OCI-LY7 (cell line): Measurements from ENCODE around the gene TIMM23. TPM values are rescaled to one million over a fixed set of nuclear protein-coding genes. Genes with fewer than 3 reads are reported as not detected.

Source experiments
- BruUV-seq: library from RNA; stranded (reverse); fragments of 400-500 nt; replicated peaks from 2 replicates; lab custom pipeline; 2021; lab: Mats Ljungman, UMichigan
- CTCF ChIA-PET: fragments of 300-600 bp; sonication (Branson Sonifier 250); formaldehyde crosslinking; loops from one replicate; lab custom pipeline; 2022; ENCODE audit warnings: antibody characterized with exemption; ENCODE audit not compliant: unreplicated experiment; lab: Charles Lee
- POLR2A ChIA-PET: fragments of 300-600 bp; sonication (Branson Sonifier 250); formaldehyde crosslinking; loops from one replicate; lab custom pipeline; 2022; ENCODE audit warnings: antibody characterized with exemption; lab: Charles Lee
- DNase-seq: peaks from one replicate; pipeline ENCODE4 v3.0.0-alpha.2; 2015; ENCODE audit warnings: low spot score
- H2AFZ ChIP-seq: fragments of 200-600 bp; sonication (generic), shearing (Covaris generic); 2 replicates; pipeline ENCODE4 v1.6.1; 2014; ENCODE audit warnings: mild to moderate bottlenecking, antibody characterized with exemption, low read length, moderate library complexity
- H3K27ac ChIP-seq: fragments of 200-600 bp; sonication (generic); 2 replicates; pipeline ENCODE4 v1.5.1; 2014; ENCODE audit warnings: mixed run types, low read depth, mild to moderate bottlenecking, moderate library complexity, low read length, inconsistent platforms; ENCODE audit not compliant: poor library complexity, severe bottlenecking
- H3K36me3 ChIP-seq: fragments of 200-600 bp; sonication (generic); 2 replicates; pipeline ENCODE4 v1.6.1; 2014; ENCODE audit warnings: mild to moderate bottlenecking, antibody characterized with exemption, low read length, moderate library complexity, mixed read lengths; ENCODE audit not compliant: insufficient read depth
- H3K4me1 ChIP-seq: fragments of 200-600 bp; sonication (generic); 2 replicates; pipeline ENCODE4 v1.5.1; 2014; ENCODE audit warnings: mild to moderate bottlenecking, low read length; ENCODE audit not compliant: insufficient read depth, poor library complexity, severe bottlenecking
- H3K4me2 ChIP-seq: fragments of 200-600 bp; sonication (generic); 2 replicates; pipeline ENCODE4 v1.6.1; 2014; ENCODE audit warnings: mild to moderate bottlenecking, low read length
- H3K4me3 ChIP-seq: fragments of 200-600 bp; sonication (generic); 2 replicates; pipeline ENCODE4 v1.5.1; 2014; ENCODE audit warnings: mild to moderate bottlenecking, low read depth, low read length; ENCODE audit not compliant: poor library complexity, severe bottlenecking
- H3K79me2 ChIP-seq: fragments of 200-600 bp; sonication (generic); 2 replicates; pipeline ENCODE4 v1.6.1; 2016; ENCODE audit warnings: low read depth, mild to moderate bottlenecking, low read length, moderate library complexity, mixed read lengths; ENCODE audit not compliant: insufficient read depth
- H3K9me2 ChIP-seq: fragments of 200-600 bp; sonication (generic); 2 replicates; pipeline ENCODE4 v1.6.1; 2016; ENCODE audit warnings: mild to moderate bottlenecking, low read length, mixed read lengths; ENCODE audit not compliant: insufficient read depth
- H3K9me3 ChIP-seq: fragments of 200-600 bp; sonication (generic); 2 replicates; pipeline ENCODE4 v1.6.1; 2014; ENCODE audit warnings: mild to moderate bottlenecking, mixed run types, low read length, mixed read lengths
- H4K20me1 ChIP-seq: fragments of 200-600 bp; sonication (generic); 2 replicates; pipeline ENCODE4 v1.6.1; 2014; ENCODE audit warnings: mild to moderate bottlenecking, antibody characterized with exemption, low read length, moderate library complexity, mixed read lengths; ENCODE audit not compliant: insufficient read depth
- EZH2phosphoT487 ChIP-seq: fragments of 200-600 bp; sonication (generic); IDR thresholded peaks from 2 replicates; pipeline ENCODE4 v1.6.1; 2018; ENCODE audit warnings: low read depth, borderline replicate concordance, mild to moderate bottlenecking, mixed run types, antibody characterized with exemption, low read length, moderate library complexity, mixed read lengths
- intact Hi-C: fragments of 100-400 bp; cut with micrococcal nuclease; formaldehyde crosslinking; loops from one replicate; pipeline ENCODE4 v1.10.0; 2022; ENCODE audit not compliant: unreplicated experiment
- total RNA-seq, 2 experiments: library from RNA; depleted of rRNA in 1 of 2; stranded (reverse); fragments of >200 nt in 1 of 2; shearing (Covaris generic) in 1 of 2; gene quantifications; 2 replicates each; pipeline ENCODE4 v1.2.3, GENCODE V29; 2014 to 2022
- TF ChIP-seq, protein P1 (sequence below): fragments of 200-600 bp; sonication (generic); conservative IDR thresholded peaks from 2 replicates; pipeline ENCODE4 v1.5.1; 2014; ENCODE audit warnings: mild to moderate bottlenecking, antibody characterized with exemption, low read length, moderate library complexity, mixed read lengths

TIMM23 gene
- total RNA-seq, 2 experiments from 2014 or later, result 50.5 to 59.1 TPM

DNA sequence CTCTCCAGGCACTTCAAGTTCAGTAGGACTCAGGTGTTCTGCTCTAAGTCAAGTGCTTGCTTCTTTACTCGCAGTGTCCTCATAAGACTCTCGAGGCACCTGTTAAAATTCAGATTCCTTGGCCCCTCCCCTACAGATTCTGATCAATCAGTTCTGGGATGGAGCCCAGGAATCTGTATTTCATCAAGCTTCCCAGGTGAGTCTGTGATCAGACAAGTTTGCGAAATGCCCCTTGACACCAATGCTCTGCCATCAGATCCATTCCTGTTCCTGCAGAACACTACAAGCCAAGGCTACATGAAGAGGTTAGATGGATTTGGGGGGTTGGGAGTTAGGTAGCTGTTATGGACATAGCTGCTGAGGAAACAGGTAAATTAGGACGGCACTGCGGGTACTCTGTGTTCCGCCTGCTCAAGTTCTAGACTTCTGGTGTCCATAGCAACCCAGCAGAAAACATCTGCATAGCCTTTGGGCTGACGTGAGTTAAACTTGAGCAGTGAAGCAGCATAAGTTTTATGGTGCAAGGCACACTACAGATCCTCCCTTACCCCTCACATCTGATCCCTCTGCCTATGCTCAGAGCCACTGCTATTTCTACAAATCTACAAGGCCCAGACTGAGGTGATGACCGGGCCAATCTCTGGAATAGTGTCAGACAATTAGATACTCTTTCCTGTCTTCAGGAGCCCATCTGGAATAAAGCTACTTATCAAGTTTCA, 65.0 kb downstream of the TIMM23 start:
- TF ChIP-seq, protein P1, sequence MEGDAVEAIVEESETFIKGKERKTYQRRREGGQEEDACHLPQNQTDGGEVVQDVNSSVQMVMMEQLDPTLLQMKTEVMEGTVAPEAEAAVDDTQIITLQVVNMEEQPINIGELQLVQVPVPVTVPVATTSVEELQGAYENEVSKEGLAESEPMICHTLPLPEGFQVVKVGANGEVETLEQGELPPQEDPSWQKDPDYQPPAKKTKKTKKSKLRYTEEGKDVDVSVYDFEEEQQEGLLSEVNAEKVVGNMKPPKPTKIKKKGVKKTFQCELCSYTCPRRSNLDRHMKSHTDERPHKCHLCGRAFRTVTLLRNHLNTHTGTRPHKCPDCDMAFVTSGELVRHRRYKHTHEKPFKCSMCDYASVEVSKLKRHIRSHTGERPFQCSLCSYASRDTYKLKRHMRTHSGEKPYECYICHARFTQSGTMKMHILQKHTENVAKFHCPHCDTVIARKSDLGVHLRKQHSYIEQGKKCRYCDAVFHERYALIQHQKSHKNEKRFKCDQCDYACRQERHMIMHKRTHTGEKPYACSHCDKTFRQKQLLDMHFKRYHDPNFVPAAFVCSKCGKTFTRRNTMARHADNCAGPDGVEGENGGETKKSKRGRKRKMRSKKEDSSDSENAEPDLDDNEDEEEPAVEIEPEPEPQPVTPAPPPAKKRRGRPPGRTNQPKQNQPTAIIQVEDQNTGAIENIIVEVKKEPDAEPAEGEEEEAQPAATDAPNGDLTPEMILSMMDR, result no peak
- no peak for TF ChIP-seq EZH2phosphoT487
- BruUV-seq, result no TSS peak

DNA sequence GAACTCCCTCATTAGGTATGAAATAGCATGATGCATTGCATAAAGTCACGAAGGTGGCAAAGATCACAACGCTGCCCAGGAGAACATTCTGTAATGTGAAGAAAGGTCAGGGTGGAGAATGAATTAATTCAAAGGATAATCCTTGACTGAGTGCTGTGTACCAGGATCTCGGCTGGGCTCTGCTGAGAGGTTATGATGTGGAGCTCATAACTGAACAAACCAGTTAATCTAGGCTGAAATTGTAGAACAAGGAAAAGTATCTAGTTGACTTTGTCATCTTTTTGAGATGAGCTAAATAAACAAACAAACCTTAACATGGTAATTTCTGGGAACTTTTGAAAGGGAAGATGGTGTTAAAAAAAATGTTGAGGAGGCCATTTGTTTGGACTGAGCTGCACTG, 67.7 kb downstream of the TIMM23 start:
- H4K20me1 ChIP-seq, result no peaks in the 10 kb centered on the region
- TF ChIP-seq EZH2phosphoT487, result no peak
- TF ChIP-seq, protein P1, result no peak
- no TSS peak for BruUV-seq
- H3K4me3 ChIP-seq, result no peak overlapping the region
- no peak overlapping the region for H3K4me2 ChIP-seq
- intact Hi-C loops, result no loop called here
- H3K36me3 ChIP-seq, result no peaks in the 10 kb centered on the region
- no peaks in the 10 kb centered on the region for H3K79me2 ChIP-seq
- DNase-seq, result no peak
- ChIA-PET CTCF (no interaction called here), POLR2A (no interaction called here)
- no peak overlapping the region for H2AFZ ChIP-seq
- no peak overlapping the region for H3K27ac ChIP-seq
- no peaks in the 10 kb centered on the region for H3K9me2 ChIP-seq
- H3K9me3 ChIP-seq, result no peaks in the 10 kb centered on the region
- H3K4me1 ChIP-seq, result no peaks in the 10 kb centered on the region

More for the DNA sequence above, 65.0 kb downstream of the TIMM23 start:
- H4K20me1 ChIP-seq, result no peaks in the 10 kb centered on the region
- no peaks in the 10 kb centered on the region for H3K9me3 ChIP-seq
- no peak overlapping the region for H3K27ac ChIP-seq
- no peak for DNase-seq
- no peak overlapping the region for H2AFZ ChIP-seq
- H3K4me2 ChIP-seq, result no peak overlapping the region
- H3K36me3 ChIP-seq, result no peaks in the 10 kb centered on the region
- no peaks in the 10 kb centered on the region for H3K79me2 ChIP-seq
- intact Hi-C loops, result no loop called here
- POLR2A ChIA-PET, result no interaction called here
- H3K4me3 ChIP-seq, result no peak overlapping the region
- H3K4me1 ChIP-seq, result no peaks in the 10 kb centered on the region
- CTCF ChIA-PET, result no interaction called here
- no peaks in the 10 kb centered on the region for H3K9me2 ChIP-seq

DNA sequence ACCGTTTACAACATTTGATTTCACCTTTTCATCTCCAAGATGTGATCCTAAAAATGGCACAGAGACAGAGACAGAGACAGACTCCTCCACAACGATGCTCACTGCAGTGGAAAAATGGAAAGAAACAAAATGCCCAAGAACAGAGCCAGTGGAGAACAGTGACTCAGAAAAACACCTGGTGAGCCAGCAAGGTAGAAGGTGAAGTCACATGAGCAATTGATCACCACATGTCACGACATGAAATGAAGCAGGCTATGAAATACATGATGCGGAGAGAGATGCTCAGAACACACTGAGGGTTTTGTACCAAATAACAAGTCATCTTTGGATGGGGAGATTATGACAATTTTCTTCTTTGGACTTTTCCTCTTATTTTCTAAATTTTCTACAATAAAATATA, 70.2 kb downstream of the TIMM23 start:
- TF ChIP-seq EZH2phosphoT487, result no peak
- TF ChIP-seq, protein P1, result no peak
- Histone ChIP-seq H3K9me3 (no peaks in the 10 kb centered on the region), H2AFZ (no peak overlapping the region), H3K27ac (no peak overlapping the region), H3K4me2 (no peak overlapping the region), H3K9me2 (no peaks in the 10 kb centered on the region), H3K79me2 (no peaks in the 10 kb centered on the region), H3K4me3 (no peak overlapping the region), H3K4me1 (no peaks in the 10 kb centered on the region), H4K20me1 (no peaks in the 10 kb centered on the region), H3K36me3 (no peaks in the 10 kb centered on the region)
- no TSS peak for BruUV-seq
- DNase-seq, result no peak
- intact Hi-C loops, result no loop called here
- ChIA-PET CTCF (no interaction called here), POLR2A (interaction anchor here (0.9 kb wide), 1 partner anchor 10 kb away, joined by 3 read pairs; no protein-coding TSS in a partner anchor)
